ENCODE results near the gene ATP5MC2.

DNA sequence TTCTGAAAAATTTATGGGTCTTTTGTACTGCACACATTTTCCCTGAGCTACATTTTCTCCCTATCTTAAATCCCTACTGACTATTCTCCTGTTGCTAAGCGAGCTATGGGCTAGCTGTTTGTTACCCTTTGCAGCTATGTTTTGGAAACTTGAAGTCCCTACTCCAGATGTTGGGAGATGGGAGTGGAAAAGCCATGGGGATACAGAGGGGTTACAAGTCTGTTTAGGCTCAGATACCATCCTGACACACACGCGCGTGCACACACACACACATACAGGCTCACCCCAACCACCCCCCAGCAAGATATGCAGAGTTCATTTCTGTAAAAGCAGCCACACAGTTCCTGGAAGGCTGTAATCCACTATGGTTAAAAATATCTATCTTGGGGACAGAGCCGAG is 15.8 kb downstream of the ATP5MC2 start:
- TF ChIP-seq, protein P1, sequence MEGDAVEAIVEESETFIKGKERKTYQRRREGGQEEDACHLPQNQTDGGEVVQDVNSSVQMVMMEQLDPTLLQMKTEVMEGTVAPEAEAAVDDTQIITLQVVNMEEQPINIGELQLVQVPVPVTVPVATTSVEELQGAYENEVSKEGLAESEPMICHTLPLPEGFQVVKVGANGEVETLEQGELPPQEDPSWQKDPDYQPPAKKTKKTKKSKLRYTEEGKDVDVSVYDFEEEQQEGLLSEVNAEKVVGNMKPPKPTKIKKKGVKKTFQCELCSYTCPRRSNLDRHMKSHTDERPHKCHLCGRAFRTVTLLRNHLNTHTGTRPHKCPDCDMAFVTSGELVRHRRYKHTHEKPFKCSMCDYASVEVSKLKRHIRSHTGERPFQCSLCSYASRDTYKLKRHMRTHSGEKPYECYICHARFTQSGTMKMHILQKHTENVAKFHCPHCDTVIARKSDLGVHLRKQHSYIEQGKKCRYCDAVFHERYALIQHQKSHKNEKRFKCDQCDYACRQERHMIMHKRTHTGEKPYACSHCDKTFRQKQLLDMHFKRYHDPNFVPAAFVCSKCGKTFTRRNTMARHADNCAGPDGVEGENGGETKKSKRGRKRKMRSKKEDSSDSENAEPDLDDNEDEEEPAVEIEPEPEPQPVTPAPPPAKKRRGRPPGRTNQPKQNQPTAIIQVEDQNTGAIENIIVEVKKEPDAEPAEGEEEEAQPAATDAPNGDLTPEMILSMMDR (IDR thresholded peaks at IDR 0.05): no peak
- no peak for TF ChIP-seq POLR2A (IDR thresholded peaks at IDR 0.05)

Measured in sigmoid colon (tissue), 3 donors.